SK-N-SH (cell line): ENCODE data around the gene ASCL2. TPM values are rescaled to one million over a fixed set of nuclear protein-coding genes. Genes with fewer than 3 reads are reported as not detected.

ENCODE experiments used
- CTCF ChIA-PET: fragments of 300-600, 350-600 bp; formaldehyde crosslinking; extraction: SDS; loops from one replicate; lab custom pipeline; 2021; lab: Yijun Ruan, JAX
- POLR2A ChIA-PET: fragments of 350-600 bp; sonication (Branson Sonifier 250); formaldehyde crosslinking; extraction: SDS; loops from one replicate; lab custom pipeline; 2020; ENCODE audit warnings: antibody characterized with exemption, inconsistent platforms; lab: Yijun Ruan, JAX
- DNase-seq: peaks from one replicate; pipeline ENCODE4 v3.0.0; 2012
- H2AFZ ChIP-seq: fragments of 200-600 bp; sonication (generic); 2 replicates; pipeline ENCODE4 v1.8.1; 2016; ENCODE audit warnings: antibody characterized with exemption, mild to moderate bottlenecking, low read depth
- H3F3A ChIP-seq: fragments of 200-600 bp; sonication (generic); replicated peaks from 2 replicates; pipeline ENCODE3; 2016; ENCODE audit warnings: antibody characterized with exemption, mild to moderate bottlenecking; ENCODE audit not compliant: insufficient read depth
- H3K27ac ChIP-seq, 2 experiments: fragments of 200-500 bp in 1 of 2; fragments of 200-600 bp in 1 of 2; sonication (Bioruptor generic) in 1 of 2; sonication (generic), shearing (Covaris generic) in 1 of 2; 2 replicates each; pipeline versions ENCODE4 v1.5.1 to v1.6.1; 2014 to 2016; ENCODE audit warnings: low read depth in 2 of 2, inconsistent platforms in 1 of 2, low read length in 1 of 2, mild to moderate bottlenecking in 1 of 2, mixed read lengths in 1 of 2
- H3K27me3 ChIP-seq: fragments of 200-600 bp; sonication (generic), shearing (Covaris generic); 2 replicates; pipeline ENCODE4 v1.6.1; 2016; ENCODE audit warnings: mixed run types; ENCODE audit not compliant: insufficient read depth
- H3K36me3 ChIP-seq, 2 experiments: fragments of 200-500 bp in 1 of 2; fragments of 200-600 bp in 1 of 2; sonication (Bioruptor generic) in 1 of 2; sonication (generic) in 1 of 2; replicated peaks in 1 of 2; 2 replicates each; pipeline versions ENCODE3 to v1.5.1; 2014 to 2016; ENCODE audit warnings: low read length in 1 of 2, mild to moderate bottlenecking in 1 of 2; ENCODE audit not compliant: insufficient read depth in 2 of 2, control insufficient read depth in 1 of 2
- H3K4me1 ChIP-seq, 2 experiments: fragments of 200-500 bp in 1 of 2; fragments of 200-600 bp in 1 of 2; sonication (Bioruptor generic) in 1 of 2; sonication (generic), shearing (Covaris generic) in 1 of 2; 2 replicates each; pipeline versions ENCODE4 v1.5.1 to v1.6.1; 2014 to 2016; ENCODE audit warnings: low read depth in 1 of 2, low read length in 1 of 2, mixed run types in 1 of 2; ENCODE audit not compliant: insufficient read depth in 2 of 2, control insufficient read depth in 1 of 2
- H3K4me2 ChIP-seq: fragments of 200-600 bp; sonication (generic), shearing (Covaris generic); 2 replicates; pipeline ENCODE4 v1.6.1; 2017; ENCODE audit warnings: mixed run types
- H3K4me3 ChIP-seq, 2 experiments: fragments of 200-500 bp in 1 of 2; fragments of 200-600 bp in 1 of 2; sonication (Bioruptor generic) in 1 of 2; sonication (generic), shearing (Covaris generic) in 1 of 2; 2 replicates each; pipeline versions ENCODE4 v1.5.1 to v1.8.1; 2014 to 2016; ENCODE audit warnings: low read depth in 2 of 2, inconsistent platforms in 1 of 2, low read length in 1 of 2, mild to moderate bottlenecking in 1 of 2, mixed read lengths in 1 of 2, moderate library complexity in 1 of 2
- H3K79me2 ChIP-seq: fragments of 200-600 bp; sonication (generic); 2 replicates; pipeline ENCODE4 v1.8.1; 2017; ENCODE audit warnings: mild to moderate bottlenecking; ENCODE audit not compliant: insufficient read depth
- H3K9ac ChIP-seq: fragments of 200-600 bp; sonication (generic); 2 replicates; pipeline ENCODE4 v1.6.1; 2017; ENCODE audit warnings: mixed run types
- H3K9me2 ChIP-seq: fragments of 200-600 bp; sonication (generic); 2 replicates; pipeline ENCODE4 v1.6.1; 2017; ENCODE audit warnings: mixed run types
- H3K9me3 ChIP-seq: fragments of 200-600 bp; sonication (generic); 2 replicates; pipeline ENCODE4 v1.6.1; 2017; ENCODE audit warnings: mixed run types, mild to moderate bottlenecking, moderate library complexity
- H4K20me1 ChIP-seq: fragments of 200-600 bp; sonication (generic); 2 replicates; pipeline ENCODE4 v1.6.1; 2017; ENCODE audit warnings: mild to moderate bottlenecking, mixed run types; ENCODE audit not compliant: insufficient read depth
- CHD2 ChIP-seq: fragments of 150-350 bp; IDR thresholded peaks from 2 replicates; pipeline ENCODE4 v1.6.1; 2018; ENCODE audit warnings: low read length; ENCODE audit not compliant: partially characterized antibody
- EP300 ChIP-seq, 2 experiments: IDR thresholded peaks; 2 replicates each; pipeline versions ENCODE4 v1.4.0 to v1.6.1; 2012; ENCODE audit warnings: borderline replicate concordance in 1 of 2, low read depth in 1 of 2, low read length in 1 of 2
- EZH2phosphoT487 ChIP-seq: fragments of 200-600 bp; sonication (generic); IDR thresholded peaks from 2 replicates; pipeline ENCODE4 v1.6.1; 2017; ENCODE audit warnings: low read depth, mixed run types, mild to moderate bottlenecking, antibody characterized with exemption, moderate library complexity, borderline replicate concordance
- FOXM1 ChIP-seq: IDR thresholded peaks from 2 replicates; pipeline ENCODE4 v1.4.0; 2012; ENCODE audit warnings: low read depth, mild to moderate bottlenecking
- GABPA ChIP-seq: IDR thresholded peaks from 2 replicates; pipeline ENCODE4 v1.4.0; 2012; ENCODE audit warnings: low read depth, mild to moderate bottlenecking
- GATA2 ChIP-seq: sonication (generic); formaldehyde crosslinking; IDR thresholded peaks from 2 replicates; pipeline ENCODE4 v1.5.0; 2020; ENCODE audit warnings: mild to moderate bottlenecking, missing genetic modification reagents
- MAX ChIP-seq: IDR thresholded peaks from 2 replicates; pipeline ENCODE4 v1.4.0; 2012; ENCODE audit warnings: low read depth
- RAD21 ChIP-seq: IDR thresholded peaks from 2 replicates; pipeline ENCODE4 v1.6.1; 2012; ENCODE audit warnings: mild to moderate bottlenecking, low read length
- TEAD4 ChIP-seq: IDR thresholded peaks from 2 replicates; pipeline ENCODE4 v1.4.0; 2012; ENCODE audit warnings: mild to moderate bottlenecking, borderline replicate concordance; ENCODE audit not compliant: insufficient read depth
- ZBTB33 ChIP-seq: IDR thresholded peaks from 2 replicates; pipeline ENCODE4 v1.4.0; 2012; ENCODE audit warnings: low read depth, borderline replicate concordance
- WGBS: methylation state at CpG from one replicate; pipeline ENCODE4 v1.1.6; 2017; ENCODE audit warnings: low lambda C conversion rate; 5-methylcytosine and 5-hydroxymethylcytosine counted together
- polyA plus RNA-seq, 3 experiments: library from polyadenylated mRNA; depleted of rRNA; stranded (reverse); fragments of >200 nt; gene quantifications; 2 replicates each; pipeline ENCODE4 v1.2.3, GENCODE V29; 2012

ASCL2 gene
- polyA plus RNA-seq, 1 of the 3 experiments (the other 2 are of a cell fraction): not detected

- Histone ChIP-seq H3K9me3 (no peaks in the 10 kb centered on the region), H3K9me2 (no peaks in the 10 kb centered on the region), H3K27ac (no peak overlapping the region), H2AFZ (no peak overlapping the region), H3K4me2 (no peak overlapping the region), H3K4me1 (no peaks in the 10 kb centered on the region), H3K79me2 (no peaks in the 10 kb centered on the region), H3K36me3 (no peaks in the 10 kb centered on the region), H3K9ac (no peak overlapping the region), H3F3A (no peaks in the 10 kb centered on the region), H3K27me3 (peaks cover 10% of the 10 kb centered on the region; the same call in 1 of the 2 replicates), H4K20me1 (no peaks in the 10 kb centered on the region), H3K4me3 (no peak overlapping the region)
- CTCF ChIA-PET: no interaction called here
- 53% methylated on average over 18 of the region's 22 CpGs for WGBS
- TF ChIP-seq GATA2 (CRISPR knock-in tag) (no peak), ZBTB33 (no peak), EP300 (IDR thresholded peaks at IDR 0.05; ENCODE audit: borderline replicate concordance in 1 of 2, low read depth in 1 of 2, low read length in 1 of 2) (no peak), EZH2phosphoT487 (no peak), MAX (no peak), RAD21 (no peak), CHD2 (no peak)
- DNase-seq: no peak
- POLR2A ChIA-PET: no interaction called here
These were observed 5.9 kb downstream of the ASCL2 start for GRCh38 chr11:2264366-2265053.

GRCh38 chr11:2263724-2264360 is 6.5 kb downstream of the ASCL2 start:
- Histone ChIP-seq H3K4me1 (no peaks in the 10 kb centered on the region), H3K4me2 (no peak overlapping the region), H3K36me3 (no peaks in the 10 kb centered on the region), H3K9ac (no peak overlapping the region), H3K27me3 (peaks cover 10% of the 10 kb centered on the region; the same call in 1 of the 2 replicates), H3K79me2 (no peaks in the 10 kb centered on the region), H2AFZ (no peak overlapping the region), H3K9me3 (no peaks in the 10 kb centered on the region), H3K27ac (no peak overlapping the region), H3K9me2 (no peaks in the 10 kb centered on the region), H3F3A (no peaks in the 10 kb centered on the region), H4K20me1 (no peaks in the 10 kb centered on the region), H3K4me3 (no peak overlapping the region)
- ChIA-PET POLR2A (no interaction called here), CTCF (interaction anchor here (1.3 kb wide), 2 partner anchors 41 to 156 kb away, joined by 3 to 4 read pairs; no protein-coding TSS in a partner anchor)
- DNase-seq: no peak
- 47% methylated on average over 7 of the region's 13 CpGs for WGBS
- no peak for TF ChIP-seq FOXM1
- TF ChIP-seq ZBTB33: no peak
- TF ChIP-seq TEAD4: no peak
- no peak for TF ChIP-seq GABPA
